Umbilical cord (tissue), 2 donors: ENCODE data around the gene HOMER3. TPM values are rescaled to one million over a fixed set of nuclear protein-coding genes. Genes with fewer than 3 reads are reported as not detected.
"Not testable (repeated sequence)": the region's sequence is repeated elsewhere in the genome, so short reads cannot be mapped to it uniquely, and the experiment has no call there.

Experiments used
- DNase-seq: peaks from one replicate; pipeline ENCODE4 v3.0.0-alpha.2; 2015; ENCODE audit warnings: low spot score
- total RNA-seq: library from RNA; depleted of rRNA; stranded (reverse); fragments of >200 nt; gene quantifications from one replicate; pipeline ENCODE4 v1.2.3, GENCODE V29; 2014; ENCODE audit warnings: low replicate concordance; ENCODE audit not compliant: insufficient read depth

The HOMER3 gene
- total RNA-seq, 1 donor from 2014 or later, result 31.3 TPM

GRCh38 chr19:18902519-18902918 lies 38.5 kb downstream of the HOMER3 start:
- DNase-seq, result not testable (repeated sequence)

- no peak for DNase-seq
These were observed 39.5 kb downstream of the HOMER3 start for GRCh38 chr19:18901491-18901890.

GRCh38 chr19:18900700-18901481 lies 40.1 kb downstream of the HOMER3 start:
- no peak for DNase-seq

- DNase-seq, result no peak
These were observed 41.1 kb downstream of the HOMER3 start for GRCh38 chr19:18899624-18900560.

- no peak for DNase-seq
These were observed 42.2 kb downstream of the HOMER3 start for GRCh38 chr19:18898607-18899408.

GRCh38 chr19:18898081-18898606 lies 42.9 kb downstream of the HOMER3 start:
- no peak for DNase-seq

GRCh38 chr19:18897094-18898029 lies 43.7 kb downstream of the HOMER3 start:
- DNase-seq, result no peak

GRCh38 chr19:18896421-18896841 lies 44.6 kb downstream of the HOMER3 start:
- DNase-seq, result no peak

GRCh38 chr19:18895824-18896341 lies 45.1 kb downstream of the HOMER3 start, which contains the start of gene CERS1:
Gene CERS1 (minus strand): TSS chr19:18896158. CDS start chr19:18896072, 86 bp downstream.
- DNase-seq, result no peak

- DNase-seq, result peak; percentile 19
These were observed 45.8 kb downstream of the HOMER3 start for GRCh38 chr19:18895038-18895823.

GRCh38 chr19:18894254-18895037 lies 46.6 kb downstream of the HOMER3 start:
- peak; percentile 66 for DNase-seq

GRCh38 chr19:18893587-18894253 lies 47.3 kb downstream of the HOMER3 start:
- no peak for DNase-seq

- no peak for DNase-seq
These were observed 50.9 kb downstream of the HOMER3 start for GRCh38 chr19:18889949-18890745.

- no peak for DNase-seq
These were observed 54.0 kb downstream of the HOMER3 start for GRCh38 chr19:18886972-18887371.

GRCh38 chr19:18883526-18884304 lies 57.3 kb downstream of the HOMER3 start:
- no peak for DNase-seq

- DNase-seq, result no peak
These were observed 59.5 kb downstream of the HOMER3 start for GRCh38 chr19:18881491-18881890.
